Hepatocyte (in vitro differentiated cells): Measurements from ENCODE around the gene ADAMTS2.

Experiments used
- EZH2 ChIP-seq: fragments of 200-600 bp; sonication (generic); IDR thresholded peaks from 2 replicates; pipeline ENCODE4 v1.6.1; 2016; ENCODE audit warnings: antibody characterized with exemption, mild to moderate bottlenecking, borderline replicate concordance
- EZH2phosphoT487 ChIP-seq: fragments of 200-600 bp; sonication (generic); IDR thresholded peaks from one replicate; pipeline ENCODE4 v1.6.1; 2018; ENCODE audit warnings: antibody characterized with exemption, mild to moderate bottlenecking, low read depth, moderate library complexity; ENCODE audit not compliant: unreplicated experiment, severe bottlenecking
- TF ChIP-seq, protein P1 (sequence below): fragments of 200-600 bp; sonication (generic); IDR thresholded peaks from 2 replicates; pipeline ENCODE4 v1.5.1; 2016; ENCODE audit warnings: antibody characterized with exemption, mild to moderate bottlenecking; ENCODE audit not compliant: poor library complexity

DNA sequence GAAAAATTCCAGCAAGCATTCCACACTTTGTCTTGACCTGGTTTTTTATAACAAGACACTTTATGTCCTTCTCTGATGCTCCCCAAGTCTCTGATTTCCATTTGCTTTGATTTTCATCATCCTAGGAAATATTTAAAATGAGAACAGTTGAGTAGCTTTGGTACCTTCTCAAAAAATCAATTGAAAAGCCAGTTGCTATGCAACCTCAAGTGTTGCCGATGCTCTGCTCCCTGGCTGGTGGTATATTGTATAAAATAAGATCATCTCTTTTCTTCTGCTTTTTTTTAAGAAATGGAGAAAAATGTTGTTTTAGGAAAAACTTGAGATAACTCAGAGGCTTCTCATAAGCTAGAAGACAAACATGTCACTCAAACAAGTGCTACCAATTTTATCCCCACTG lies 175.4 kb downstream of the ADAMTS2 start:
- TF ChIP-seq, protein P1, sequence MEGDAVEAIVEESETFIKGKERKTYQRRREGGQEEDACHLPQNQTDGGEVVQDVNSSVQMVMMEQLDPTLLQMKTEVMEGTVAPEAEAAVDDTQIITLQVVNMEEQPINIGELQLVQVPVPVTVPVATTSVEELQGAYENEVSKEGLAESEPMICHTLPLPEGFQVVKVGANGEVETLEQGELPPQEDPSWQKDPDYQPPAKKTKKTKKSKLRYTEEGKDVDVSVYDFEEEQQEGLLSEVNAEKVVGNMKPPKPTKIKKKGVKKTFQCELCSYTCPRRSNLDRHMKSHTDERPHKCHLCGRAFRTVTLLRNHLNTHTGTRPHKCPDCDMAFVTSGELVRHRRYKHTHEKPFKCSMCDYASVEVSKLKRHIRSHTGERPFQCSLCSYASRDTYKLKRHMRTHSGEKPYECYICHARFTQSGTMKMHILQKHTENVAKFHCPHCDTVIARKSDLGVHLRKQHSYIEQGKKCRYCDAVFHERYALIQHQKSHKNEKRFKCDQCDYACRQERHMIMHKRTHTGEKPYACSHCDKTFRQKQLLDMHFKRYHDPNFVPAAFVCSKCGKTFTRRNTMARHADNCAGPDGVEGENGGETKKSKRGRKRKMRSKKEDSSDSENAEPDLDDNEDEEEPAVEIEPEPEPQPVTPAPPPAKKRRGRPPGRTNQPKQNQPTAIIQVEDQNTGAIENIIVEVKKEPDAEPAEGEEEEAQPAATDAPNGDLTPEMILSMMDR, result no peak
- TF ChIP-seq EZH2, result no peak
- TF ChIP-seq EZH2phosphoT487, result no peak
